ENCODE measurements around the gene SBF2.

- TF ChIP-seq CTCF (optimal IDR thresholded peaks at IDR 0.05 in 1 of 3, IDR thresholded peaks at IDR 0.05 in 1 of 3, conservative IDR thresholded peaks at IDR 0.05 in 1 of 3; ENCODE audit: extremely low read depth in 1 of 3, insufficient read depth in 2 of 3, low read length in 3 of 3) (no peak), EZH2 (IDR thresholded peaks at IDR 0.05; ENCODE audit: low read length) (no peak)
Observed at GRCh38 chr11:10096987-10097386, 197.0 kb downstream of the SBF2 start.

Measured in keratinocyte (primary cell).